GM12874 (cell line): ENCODE data around the gene ADAMTS13.

Experiments
- TF ChIP-seq, protein P1 (sequence below): IDR thresholded peaks from 2 replicates; pipeline ENCODE4 v1.5.1; 2011; ENCODE audit warnings: low read depth, mild to moderate bottlenecking, control low read depth, low read length, moderate library complexity; ENCODE audit not compliant: insufficient read depth

The ADAMTS13 gene

DNA sequence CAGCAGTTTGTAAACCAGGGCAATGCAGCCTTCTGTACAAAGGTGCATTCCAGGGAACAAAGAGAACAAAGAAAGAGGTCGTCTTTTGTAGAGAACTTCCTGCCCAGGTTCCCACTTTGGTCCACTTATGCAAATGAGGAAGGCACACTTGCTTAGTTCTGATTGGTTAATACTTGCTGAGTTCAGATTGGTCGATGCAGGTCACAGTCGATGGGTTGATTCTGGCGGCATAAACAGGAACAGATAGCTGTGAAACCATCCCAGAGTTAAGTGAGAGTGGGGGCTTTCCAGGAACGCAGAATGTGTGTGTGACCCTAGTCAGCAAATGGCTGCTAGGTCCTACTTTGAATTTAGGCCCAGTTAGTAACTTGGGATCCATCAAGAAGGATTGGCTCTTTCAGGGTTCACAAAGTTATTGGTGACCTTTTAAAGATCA is 1.8 kb upstream of the ADAMTS13 start:
- TF ChIP-seq, protein P1, sequence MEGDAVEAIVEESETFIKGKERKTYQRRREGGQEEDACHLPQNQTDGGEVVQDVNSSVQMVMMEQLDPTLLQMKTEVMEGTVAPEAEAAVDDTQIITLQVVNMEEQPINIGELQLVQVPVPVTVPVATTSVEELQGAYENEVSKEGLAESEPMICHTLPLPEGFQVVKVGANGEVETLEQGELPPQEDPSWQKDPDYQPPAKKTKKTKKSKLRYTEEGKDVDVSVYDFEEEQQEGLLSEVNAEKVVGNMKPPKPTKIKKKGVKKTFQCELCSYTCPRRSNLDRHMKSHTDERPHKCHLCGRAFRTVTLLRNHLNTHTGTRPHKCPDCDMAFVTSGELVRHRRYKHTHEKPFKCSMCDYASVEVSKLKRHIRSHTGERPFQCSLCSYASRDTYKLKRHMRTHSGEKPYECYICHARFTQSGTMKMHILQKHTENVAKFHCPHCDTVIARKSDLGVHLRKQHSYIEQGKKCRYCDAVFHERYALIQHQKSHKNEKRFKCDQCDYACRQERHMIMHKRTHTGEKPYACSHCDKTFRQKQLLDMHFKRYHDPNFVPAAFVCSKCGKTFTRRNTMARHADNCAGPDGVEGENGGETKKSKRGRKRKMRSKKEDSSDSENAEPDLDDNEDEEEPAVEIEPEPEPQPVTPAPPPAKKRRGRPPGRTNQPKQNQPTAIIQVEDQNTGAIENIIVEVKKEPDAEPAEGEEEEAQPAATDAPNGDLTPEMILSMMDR = no peak

DNA sequence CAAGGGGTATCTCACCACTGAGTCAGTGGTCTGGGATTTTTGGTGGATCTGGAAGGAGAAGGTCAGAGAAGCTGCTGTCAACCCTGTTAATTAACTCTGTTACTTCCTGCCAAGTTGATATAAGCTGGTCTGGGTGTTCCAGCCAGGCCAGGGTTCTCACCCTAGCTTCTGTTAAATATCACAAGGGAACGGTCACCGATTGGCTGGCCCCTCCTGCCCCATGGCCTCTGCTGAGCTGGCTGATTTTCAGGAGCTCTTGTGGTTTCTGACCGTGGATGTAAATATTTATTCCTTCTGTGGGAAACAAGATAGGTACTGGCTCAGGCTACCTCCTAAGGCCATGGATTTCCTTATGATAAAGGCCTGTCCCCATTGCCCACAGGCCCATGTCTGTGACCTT is 1.0 kb downstream of the ADAMTS13 start:
- TF ChIP-seq, protein P1 = no peak

DNA sequence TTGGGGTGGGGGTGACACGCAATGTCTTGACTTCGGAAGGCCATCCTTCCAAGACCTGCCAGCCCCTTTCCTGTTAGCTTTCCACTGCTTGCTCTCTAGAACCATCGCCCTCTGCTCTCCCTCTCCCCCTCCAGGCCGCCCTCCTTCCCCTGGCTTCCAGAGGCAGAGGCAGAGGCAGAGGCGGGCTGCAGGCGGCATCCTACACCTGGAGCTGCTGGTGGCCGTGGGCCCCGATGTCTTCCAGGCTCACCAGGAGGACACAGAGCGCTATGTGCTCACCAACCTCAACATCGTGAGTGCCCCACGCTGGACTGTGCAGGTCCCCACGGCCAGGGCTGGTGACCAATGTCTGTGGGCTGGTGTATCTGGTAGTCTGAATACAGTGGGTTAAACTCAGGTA is 2.0 kb downstream of the ADAMTS13 start:
- TF ChIP-seq, protein P1 = no peak

DNA sequence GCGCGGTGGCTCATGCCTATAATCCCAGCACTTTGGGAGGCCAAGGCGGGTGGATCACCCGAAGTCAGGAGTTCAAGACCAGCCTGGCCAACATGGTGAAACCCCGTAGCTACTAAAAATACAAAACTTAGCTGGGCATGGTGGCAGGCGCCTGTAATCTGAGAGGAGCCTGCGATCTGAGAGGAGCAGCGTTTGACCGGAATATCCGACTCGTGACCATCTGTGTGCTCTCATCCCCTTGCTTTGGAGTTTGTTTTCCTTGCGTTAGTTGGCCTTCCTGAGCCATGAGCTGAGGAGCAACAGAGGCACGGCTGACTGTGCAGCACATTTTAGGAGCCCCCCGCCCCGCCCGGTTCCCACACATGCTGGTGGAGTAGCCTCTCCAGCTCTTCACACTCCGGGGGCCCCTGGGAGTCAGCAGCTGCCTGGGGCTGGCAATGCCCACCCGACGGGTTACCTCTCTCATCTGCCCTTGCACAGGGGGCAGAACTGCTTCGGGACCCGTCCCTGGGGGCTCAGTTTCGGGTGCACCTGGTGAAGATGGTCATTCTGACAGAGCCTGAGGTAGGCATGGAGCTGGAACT is 3.0 kb downstream of the ADAMTS13 start:
- TF ChIP-seq, protein P1 = no peak

DNA sequence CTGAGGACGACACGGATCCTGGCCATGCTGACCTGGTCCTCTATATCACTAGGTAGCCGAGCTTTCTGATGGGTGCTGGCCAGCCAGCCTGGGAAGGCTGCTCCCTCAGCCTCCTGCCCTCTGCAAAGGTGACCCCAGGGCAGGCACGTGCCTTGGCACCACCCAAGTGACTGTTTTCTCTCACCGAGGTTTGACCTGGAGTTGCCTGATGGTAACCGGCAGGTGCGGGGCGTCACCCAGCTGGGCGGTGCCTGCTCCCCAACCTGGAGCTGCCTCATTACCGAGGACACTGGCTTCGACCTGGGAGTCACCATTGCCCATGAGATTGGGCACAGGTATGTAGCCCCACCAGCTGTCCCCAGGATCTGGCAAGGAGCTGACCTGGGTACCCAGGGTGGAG is 3.8 kb downstream of the ADAMTS13 start:
- TF ChIP-seq, protein P1 = no peak

DNA sequence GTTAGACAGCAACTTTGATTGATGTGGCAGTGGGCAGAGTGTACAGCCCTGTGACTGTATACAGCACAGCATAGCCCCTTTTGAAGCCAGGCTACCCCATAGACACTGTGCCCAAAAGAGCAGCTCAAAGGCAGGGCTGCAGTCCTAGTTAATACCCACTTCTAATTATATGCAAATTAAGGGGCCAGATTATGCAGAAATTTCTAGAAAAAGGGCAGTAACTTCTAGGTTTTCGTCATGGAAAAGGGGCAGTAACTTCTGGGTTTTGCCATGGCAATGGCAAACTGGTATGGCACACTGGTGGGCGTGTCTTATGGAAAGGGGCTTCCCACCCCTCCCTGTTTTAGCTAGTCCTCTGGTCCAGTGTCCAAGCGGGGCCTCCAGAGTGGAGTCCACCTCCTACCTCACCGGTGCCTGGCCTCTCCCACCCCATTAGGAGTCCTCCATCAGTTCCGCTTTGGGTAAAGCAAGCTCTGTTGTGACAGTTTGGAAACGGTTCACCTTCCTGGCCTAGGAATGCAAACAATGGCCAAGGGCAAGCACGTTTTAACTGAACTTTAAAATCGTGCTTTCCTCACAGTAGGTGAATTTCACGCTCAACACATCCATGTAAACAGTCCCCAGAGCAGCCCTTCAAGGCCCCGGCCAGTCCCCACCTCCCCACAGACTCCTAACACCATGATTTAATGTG is 5.6 kb downstream of the ADAMTS13 start:
- TF ChIP-seq, protein P1 = no peak

DNA sequence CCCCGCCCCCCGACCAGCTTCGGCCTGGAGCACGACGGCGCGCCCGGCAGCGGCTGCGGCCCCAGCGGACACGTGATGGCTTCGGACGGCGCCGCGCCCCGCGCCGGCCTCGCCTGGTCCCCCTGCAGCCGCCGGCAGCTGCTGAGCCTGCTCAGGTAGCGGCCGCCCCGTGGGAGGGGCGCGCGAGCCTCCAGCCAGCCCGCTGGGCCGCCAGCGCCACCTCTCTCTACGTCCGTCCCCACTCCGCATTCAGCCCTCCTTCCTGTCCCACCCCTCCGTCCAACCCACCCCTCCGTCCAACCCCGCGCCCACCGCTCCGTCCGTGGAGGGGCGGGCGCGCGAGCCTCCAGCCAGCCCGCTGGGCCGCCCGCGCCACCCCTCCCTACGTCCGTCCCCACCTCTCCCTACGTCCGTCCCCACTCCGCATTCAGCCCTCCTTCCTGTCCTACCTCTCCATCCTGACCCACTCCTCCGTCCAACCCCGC is 6.5 kb downstream of the ADAMTS13 start:
- TF ChIP-seq, protein P1 = no peak
